ENCODE measurements around the gene PLXNC1. TPM values are rescaled to one million over a fixed set of nuclear protein-coding genes. Genes with fewer than 3 reads are reported as not detected.

PLXNC1 gene
- total and polyA plus RNA-seq, 5 donors: 2.4 to 7.6 (median 5.1) TPM

- H3K4me1 ChIP-seq (ENCODE audit: control insufficient read depth, insufficient read depth, low read length): peaks cover 2% of the 10 kb centered on the region
- H3K9me3 ChIP-seq (ENCODE audit: control insufficient read depth, low read length): no peaks in the 10 kb centered on the region
- ATAC-seq (peak; percentile 66 to 80), DNase-seq (peak in 2 of 3 donors; percentile 61 to 66)
- no peak overlapping the region for H3K4me3 ChIP-seq (ENCODE audit: low read length)
- 72% methylated on average over 14 of the region's 14 CpGs for WGBS
- no peaks in the 10 kb centered on the region for H3K27me3 ChIP-seq (ENCODE audit: control insufficient read depth, insufficient read depth)
- peak overlapping the region; percentile 12 for H3K27ac ChIP-seq (ENCODE audit: low read length)
- intact Hi-C loops (cut with DNase I): no loop called here
These were observed 22.6 kb downstream of the PLXNC1 start for GRCh38 chr12:94170690-94171594.

GRCh38 chr12:94171595-94171930, 23.2 kb downstream of the PLXNC1 start:
- Histone ChIP-seq H3K27me3 (ENCODE audit: control insufficient read depth, insufficient read depth) (no peaks in the 10 kb centered on the region), H3K9me3 (ENCODE audit: control insufficient read depth, low read length) (no peaks in the 10 kb centered on the region), H3K4me1 (ENCODE audit: control insufficient read depth, insufficient read depth, low read length) (peaks cover 2% of the 10 kb centered on the region), H3K27ac (ENCODE audit: low read length) (no peak overlapping the region), H3K4me3 (ENCODE audit: low read length) (no peak overlapping the region)
- no peak for DNase-seq
- WGBS: 91% methylated on average over 5 of the region's 5 CpGs
- ATAC-seq: no peak
- intact Hi-C loops (cut with DNase I): no loop called here

- no peak overlapping the region for H3K4me3 ChIP-seq (ENCODE audit: low read length)
- no peaks in the 10 kb centered on the region for H3K27me3 ChIP-seq (ENCODE audit: control insufficient read depth, insufficient read depth)
- DNase-seq (no peak), ATAC-seq (peak in 1 of 2 donors; percentile 30)
- no peaks in the 10 kb centered on the region for H3K9me3 ChIP-seq (ENCODE audit: control insufficient read depth, low read length)
- no peak overlapping the region for H3K27ac ChIP-seq (ENCODE audit: low read length)
- peaks cover 2% of the 10 kb centered on the region for H3K4me1 ChIP-seq (ENCODE audit: control insufficient read depth, insufficient read depth, low read length)
- WGBS: 74% methylated on average over 5 of the region's 5 CpGs
- intact Hi-C loops (cut with DNase I): no loop called here
These were observed 23.7 kb downstream of the PLXNC1 start for GRCh38 chr12:94172031-94172430.

GRCh38 chr12:94172973-94173372, 24.6 kb downstream of the PLXNC1 start:
- H3K4me1 ChIP-seq (ENCODE audit: control insufficient read depth, insufficient read depth, low read length): peaks cover 2% of the 10 kb centered on the region
- WGBS: 56% methylated on average over 9 of the region's 9 CpGs
- ATAC-seq: no peak
- no peaks in the 10 kb centered on the region for H3K27me3 ChIP-seq (ENCODE audit: control insufficient read depth, insufficient read depth)
- no peak overlapping the region for H3K27ac ChIP-seq (ENCODE audit: low read length)
- no peak overlapping the region for H3K4me3 ChIP-seq (ENCODE audit: low read length)
- no peaks in the 10 kb centered on the region for H3K9me3 ChIP-seq (ENCODE audit: control insufficient read depth, low read length)
- intact Hi-C loops (cut with DNase I): no loop called here
- DNase-seq: no peak

- 83% methylated on average over 7 of the region's 7 CpGs for WGBS
- Histone ChIP-seq H3K4me1 (ENCODE audit: control insufficient read depth, insufficient read depth, low read length) (peaks cover 2% of the 10 kb centered on the region), H3K4me3 (ENCODE audit: low read length) (no peak overlapping the region), H3K27ac (ENCODE audit: low read length) (no peak overlapping the region), H3K9me3 (ENCODE audit: control insufficient read depth, low read length) (no peaks in the 10 kb centered on the region), H3K27me3 (ENCODE audit: control insufficient read depth, insufficient read depth) (no peaks in the 10 kb centered on the region)
- intact Hi-C loops (cut with DNase I): no loop called here
- DNase-seq (no peak), ATAC-seq (peak in 1 of 2 donors; percentile 27)
These were observed 25.4 kb downstream of the PLXNC1 start for GRCh38 chr12:94173660-94174265.

GRCh38 chr12:94174576-94174975, 26.2 kb downstream of the PLXNC1 start:
- no peak overlapping the region for H3K4me3 ChIP-seq (ENCODE audit: low read length)
- H3K27ac ChIP-seq (ENCODE audit: low read length): no peak overlapping the region
- no peaks in the 10 kb centered on the region for H3K9me3 ChIP-seq (ENCODE audit: control insufficient read depth, low read length)
- no peaks in the 10 kb centered on the region for H3K27me3 ChIP-seq (ENCODE audit: control insufficient read depth, insufficient read depth)
- H3K4me1 ChIP-seq (ENCODE audit: control insufficient read depth, insufficient read depth, low read length): no peaks in the 10 kb centered on the region
- peak in 1 of 2 donors; percentile 42 for ATAC-seq
- 80% methylated on average over 1 of the region's 1 CpG for WGBS
- peak in 2 of 3 donors; percentile 27 to 52 for DNase-seq
- intact Hi-C loops (cut with DNase I): no loop called here

GRCh38 chr12:94175763-94176668, 27.6 kb downstream of the PLXNC1 start:
- DNase-seq (no peak), ATAC-seq (no peak)
- WGBS: 63% methylated on average over 10 of the region's 10 CpGs
- no peak overlapping the region for H3K27ac ChIP-seq (ENCODE audit: low read length)
- no peak overlapping the region for H3K4me3 ChIP-seq (ENCODE audit: low read length)
- H3K4me1 ChIP-seq (ENCODE audit: control insufficient read depth, insufficient read depth, low read length): no peaks in the 10 kb centered on the region
- intact Hi-C loops (cut with DNase I): no loop called here
- no peaks in the 10 kb centered on the region for H3K9me3 ChIP-seq (ENCODE audit: control insufficient read depth, low read length)
- H3K27me3 ChIP-seq (ENCODE audit: control insufficient read depth, insufficient read depth): no peaks in the 10 kb centered on the region

GRCh38 chr12:94178054-94178453, 29.7 kb downstream of the PLXNC1 start:
- DNase-seq: no peak
- no peak overlapping the region for H3K27ac ChIP-seq (ENCODE audit: low read length)
- intact Hi-C loops (cut with DNase I): no loop called here
- no peak for ATAC-seq
- H3K27me3 ChIP-seq (ENCODE audit: control insufficient read depth, insufficient read depth): no peaks in the 10 kb centered on the region
- H3K4me3 ChIP-seq (ENCODE audit: low read length): no peak overlapping the region
- H3K9me3 ChIP-seq (ENCODE audit: control insufficient read depth, low read length): no peaks in the 10 kb centered on the region
- no peaks in the 10 kb centered on the region for H3K4me1 ChIP-seq (ENCODE audit: control insufficient read depth, insufficient read depth, low read length)

- DNase-seq (no peak), ATAC-seq (no peak)
- no peaks in the 10 kb centered on the region for H3K9me3 ChIP-seq (ENCODE audit: control insufficient read depth, low read length)
- WGBS: 81% methylated on average over 3 of the region's 3 CpGs
- H3K4me1 ChIP-seq (ENCODE audit: control insufficient read depth, insufficient read depth, low read length): no peaks in the 10 kb centered on the region
- no peak overlapping the region for H3K4me3 ChIP-seq (ENCODE audit: low read length)
- H3K27ac ChIP-seq (ENCODE audit: low read length): no peak overlapping the region
- no peaks in the 10 kb centered on the region for H3K27me3 ChIP-seq (ENCODE audit: control insufficient read depth, insufficient read depth)
- intact Hi-C loops (cut with DNase I): no loop called here
These were observed 30.5 kb downstream of the PLXNC1 start for GRCh38 chr12:94178882-94179281.

- Histone ChIP-seq H3K4me1 (ENCODE audit: control insufficient read depth, insufficient read depth, low read length) (no peaks in the 10 kb centered on the region), H3K9me3 (ENCODE audit: control insufficient read depth, low read length) (no peaks in the 10 kb centered on the region), H3K27me3 (ENCODE audit: control insufficient read depth, insufficient read depth) (no peaks in the 10 kb centered on the region), H3K4me3 (ENCODE audit: low read length) (no peak overlapping the region), H3K27ac (ENCODE audit: low read length) (no peak overlapping the region)
- 64% methylated on average over 3 of the region's 3 CpGs for WGBS
- no peak for ATAC-seq
- DNase-seq: no peak
- intact Hi-C loops (cut with DNase I): no loop called here
These were observed 31.3 kb downstream of the PLXNC1 start for GRCh38 chr12:94179723-94180122.
